HFFc6 (cell line): Measurements from ENCODE around the gene KLRB1. TPM values are rescaled to one million over a fixed set of nuclear protein-coding genes. Genes with fewer than 3 reads are reported as not detected.
"Not testable (repeated sequence)": the region's sequence is repeated elsewhere in the genome, so short reads cannot be mapped to it uniquely, and the experiment has no call there.

Experiments used
- DNase-seq: peaks from one replicate; pipeline ENCODE4 v3.0.0-alpha.2; 2018
- H3K27ac Mint-ChIP-seq: 2 replicates; pipeline ENCODE4 v1.8.0; 2020; ENCODE audit warnings: mild to moderate bottlenecking, mixed read lengths
- H3K27me3 Mint-ChIP-seq: 2 replicates; pipeline ENCODE4 v1.8.0; 2021; ENCODE audit warnings: mild to moderate bottlenecking, moderate library complexity, mixed read lengths; ENCODE audit not compliant: insufficient read depth
- H3K36me3 Mint-ChIP-seq: 2 replicates; pipeline ENCODE4 v1.8.0; 2021; ENCODE audit warnings: low read depth, mixed read lengths
- H3K4me1 Mint-ChIP-seq: 2 replicates; pipeline ENCODE4 v1.8.0; 2020; ENCODE audit warnings: low read depth, mixed read lengths
- H3K4me3 Mint-ChIP-seq: 2 replicates; pipeline ENCODE4 v1.8.0; 2020; ENCODE audit warnings: mild to moderate bottlenecking, moderate library complexity, mixed read lengths
- H3K9me3 Mint-ChIP-seq: 2 replicates; pipeline ENCODE4 v1.8.0; 2020; ENCODE audit warnings: mild to moderate bottlenecking, mixed read lengths
- CTCF ChIP-seq: fragments of 200-600 bp; sonication (generic); IDR thresholded peaks from 2 replicates; pipeline ENCODE4 v1.5.0; 2021; ENCODE audit warnings: antibody characterized with exemption, mild to moderate bottlenecking
- total RNA-seq, 6 experiments: library from RNA; stranded (reverse); fragmentation: NEBNext Ultra II Directional; extraction: Animal tissue kit (Norgen Biotek cat#: 25700); gene quantifications; 2 replicates in 1 of 6; 3 replicates in 5 of 6; pipeline ENCODE4 v1.2.3, GENCODE V29; 2021

The KLRB1 gene
- total RNA-seq, 6 experiments from 2014 or later: not detected

GRCh38 chr12:9632766-9633165, 25.1 kb upstream of the KLRB1 start:
- no peaks in the 10 kb centered on the region for H3K36me3 Mint-ChIP-seq
- H3K27ac Mint-ChIP-seq: no peak overlapping the region
- no peaks in the 10 kb centered on the region for H3K4me1 Mint-ChIP-seq
- no peak overlapping the region for H3K4me3 Mint-ChIP-seq
- H3K9me3 Mint-ChIP-seq: no peaks in the 10 kb centered on the region
- TF ChIP-seq CTCF: no peak; the same call in 1 of the 2 replicates
- DNase-seq: no peak
- H3K27me3 Mint-ChIP-seq: peaks cover 2% of the 10 kb centered on the region

- TF ChIP-seq CTCF: no peak
Observed at GRCh38 chr12:9626821-9627220, 19.1 kb upstream of the KLRB1 start.

GRCh38 chr12:9626291-9626690, 18.6 kb upstream of the KLRB1 start:
- no peaks in the 10 kb centered on the region for H3K36me3 Mint-ChIP-seq
- DNase-seq: no peak
- no peaks in the 10 kb centered on the region for H3K4me1 Mint-ChIP-seq

More at GRCh38 chr12:9626821-9627220, 19.1 kb upstream of the KLRB1 start:
- H3K4me1 Mint-ChIP-seq: no peaks in the 10 kb centered on the region
- H3K9me3 Mint-ChIP-seq: no peaks in the 10 kb centered on the region
- no peaks in the 10 kb centered on the region for H3K36me3 Mint-ChIP-seq
- peaks cover 2% of the 10 kb centered on the region for H3K27me3 Mint-ChIP-seq
- no peak overlapping the region for H3K4me3 Mint-ChIP-seq
- DNase-seq: no peak
- no peak overlapping the region for H3K27ac Mint-ChIP-seq

GRCh38 chr12:9625019-9625418, 17.3 kb upstream of the KLRB1 start:
- peaks cover 5% of the 10 kb centered on the region for H3K27me3 Mint-ChIP-seq
- H3K36me3 Mint-ChIP-seq: no peaks in the 10 kb centered on the region
- no peaks in the 10 kb centered on the region for H3K4me1 Mint-ChIP-seq
- no peak for TF ChIP-seq CTCF
- no peak overlapping the region for H3K4me3 Mint-ChIP-seq
- H3K9me3 Mint-ChIP-seq: no peaks in the 10 kb centered on the region
- no peak for DNase-seq
- no peak overlapping the region for H3K27ac Mint-ChIP-seq

More at GRCh38 chr12:9626291-9626690, 18.6 kb upstream of the KLRB1 start:
- Mint-ChIP-seq H3K9me3 (no peaks in the 10 kb centered on the region), H3K27ac (no peak overlapping the region), H3K4me3 (no peak overlapping the region), H3K27me3 (no peaks in the 10 kb centered on the region; the same call in none of the 2 replicates)
- no peak for TF ChIP-seq CTCF

- no peak for DNase-seq
- Mint-ChIP-seq H3K36me3 (no peaks in the 10 kb centered on the region), H3K27ac (no peak overlapping the region), H3K4me3 (no peak overlapping the region), H3K4me1 (no peaks in the 10 kb centered on the region), H3K9me3 (no peaks in the 10 kb centered on the region), H3K27me3 (peaks cover 6% of the 10 kb centered on the region)
- TF ChIP-seq CTCF: peak; percentile 52
Observed at GRCh38 chr12:9619411-9620179, 11.9 kb upstream of the KLRB1 start.

- H3K4me1 Mint-ChIP-seq, H3K36me3 Mint-ChIP-seq, H3K4me3 Mint-ChIP-seq, H3K27ac Mint-ChIP-seq, H3K9me3 Mint-ChIP-seq, DNase-seq, H3K27me3 Mint-ChIP-seq: not testable (repeated sequence)
Observed at GRCh38 chr12:9618906-9619305, 11.2 kb upstream of the KLRB1 start.
